ENCODE data around the gene STIP1.

DNA sequence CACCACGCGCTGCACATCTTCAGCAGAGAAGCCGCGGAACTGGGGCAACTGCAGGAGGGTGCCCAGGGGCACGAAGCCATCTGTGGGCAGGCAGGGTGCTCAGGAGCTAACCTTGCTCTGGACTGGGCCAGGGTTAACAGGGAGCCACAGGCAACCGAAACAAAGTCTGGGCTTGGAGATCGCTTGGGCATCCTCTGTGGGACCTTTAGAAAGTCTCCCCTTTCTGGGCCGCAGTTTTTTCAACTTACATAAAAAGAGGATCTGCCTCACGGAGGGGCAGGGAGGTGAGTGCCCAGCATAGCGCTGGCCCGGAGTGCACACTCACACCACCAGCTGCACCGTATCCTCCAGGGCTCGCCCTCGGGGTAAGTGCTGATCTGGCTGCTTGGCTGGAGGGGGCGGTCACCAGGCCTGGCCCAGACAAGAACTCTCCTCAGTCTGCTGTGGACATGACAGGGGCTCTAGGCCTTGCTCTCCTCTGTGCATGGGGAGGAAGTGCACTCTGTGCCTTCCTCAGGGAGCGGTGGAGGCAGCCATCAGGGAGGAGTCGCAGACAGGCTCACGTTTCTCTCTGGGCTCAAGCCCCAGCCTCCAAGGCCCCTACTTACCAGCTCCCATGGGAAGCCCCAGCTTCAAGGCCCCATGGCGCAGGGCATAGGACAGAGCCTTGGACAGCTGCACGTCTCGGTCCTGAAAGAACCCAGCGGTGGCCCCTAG lies 39.1 kb downstream of the STIP1 start:
- TF ChIP-seq EP300 (IDR thresholded peaks at IDR 0.05) (no peak), POLR2A (IDR thresholded peaks at IDR 0.05) (no peak)
- TF ChIP-seq, protein P1, sequence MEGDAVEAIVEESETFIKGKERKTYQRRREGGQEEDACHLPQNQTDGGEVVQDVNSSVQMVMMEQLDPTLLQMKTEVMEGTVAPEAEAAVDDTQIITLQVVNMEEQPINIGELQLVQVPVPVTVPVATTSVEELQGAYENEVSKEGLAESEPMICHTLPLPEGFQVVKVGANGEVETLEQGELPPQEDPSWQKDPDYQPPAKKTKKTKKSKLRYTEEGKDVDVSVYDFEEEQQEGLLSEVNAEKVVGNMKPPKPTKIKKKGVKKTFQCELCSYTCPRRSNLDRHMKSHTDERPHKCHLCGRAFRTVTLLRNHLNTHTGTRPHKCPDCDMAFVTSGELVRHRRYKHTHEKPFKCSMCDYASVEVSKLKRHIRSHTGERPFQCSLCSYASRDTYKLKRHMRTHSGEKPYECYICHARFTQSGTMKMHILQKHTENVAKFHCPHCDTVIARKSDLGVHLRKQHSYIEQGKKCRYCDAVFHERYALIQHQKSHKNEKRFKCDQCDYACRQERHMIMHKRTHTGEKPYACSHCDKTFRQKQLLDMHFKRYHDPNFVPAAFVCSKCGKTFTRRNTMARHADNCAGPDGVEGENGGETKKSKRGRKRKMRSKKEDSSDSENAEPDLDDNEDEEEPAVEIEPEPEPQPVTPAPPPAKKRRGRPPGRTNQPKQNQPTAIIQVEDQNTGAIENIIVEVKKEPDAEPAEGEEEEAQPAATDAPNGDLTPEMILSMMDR (IDR thresholded peaks at IDR 0.05) = no peak

Data from tibial nerve (tissue), 4 donors.